HG03521 (cell line): ENCODE measurements around the gene VCL.
"Not testable (repeated sequence)": the region's sequence is repeated elsewhere in the genome, so short reads cannot be mapped to it uniquely, and the experiment has no call there.

Experiments
- ATAC-seq: cut with Tn5 transposase; IDR thresholded peaks from one replicate; pipeline ENCODE4 v1.9.1; 2021; ENCODE audit warnings: mild to moderate bottlenecking, moderate library complexity; ENCODE audit not compliant: unreplicated experiment

Gene VCL

DNA sequence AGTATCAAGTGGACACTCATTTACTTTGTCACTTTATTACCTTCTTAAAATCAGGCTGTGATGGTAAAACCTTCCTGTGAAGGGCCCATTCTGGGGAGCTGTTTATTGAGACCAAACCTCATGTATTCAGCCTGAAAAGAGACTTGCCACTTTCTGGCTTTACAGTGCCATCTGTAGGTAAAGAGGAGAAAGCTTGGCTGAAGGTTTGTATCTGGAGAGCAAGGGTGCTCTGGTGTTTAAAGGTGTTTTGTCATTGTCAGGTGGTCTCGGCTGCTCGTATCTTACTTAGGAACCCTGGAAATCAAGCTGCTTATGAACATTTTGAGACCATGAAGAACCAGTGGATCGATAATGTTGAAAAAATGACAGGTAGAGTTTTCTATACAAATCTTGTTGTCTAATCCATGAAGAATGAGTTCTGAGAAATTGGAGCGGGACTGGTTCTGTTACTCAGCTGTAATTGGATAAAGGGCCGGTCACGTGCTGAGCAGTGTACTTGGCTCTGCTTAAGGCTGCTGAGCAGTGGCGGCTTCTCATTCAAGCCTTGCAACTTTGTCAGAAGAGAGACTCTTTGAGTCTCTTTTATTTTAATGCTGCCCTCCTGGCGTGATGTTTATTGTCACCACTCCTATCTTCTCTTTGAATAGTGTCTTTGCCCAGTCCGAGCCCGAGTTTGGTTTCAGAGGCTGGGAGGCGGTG, 105.8 kb downstream of the VCL start:
- ATAC-seq = no peak

GRCh38 chr10:74104480-74104879, 106.6 kb downstream of the VCL start:
- no peak for ATAC-seq

GRCh38 chr10:74104996-74105395, 107.1 kb downstream of the VCL start:
- ATAC-seq = no peak

GRCh38 chr10:74107391-74107790, 109.5 kb downstream of the VCL start:
- ATAC-seq = no peak

DNA sequence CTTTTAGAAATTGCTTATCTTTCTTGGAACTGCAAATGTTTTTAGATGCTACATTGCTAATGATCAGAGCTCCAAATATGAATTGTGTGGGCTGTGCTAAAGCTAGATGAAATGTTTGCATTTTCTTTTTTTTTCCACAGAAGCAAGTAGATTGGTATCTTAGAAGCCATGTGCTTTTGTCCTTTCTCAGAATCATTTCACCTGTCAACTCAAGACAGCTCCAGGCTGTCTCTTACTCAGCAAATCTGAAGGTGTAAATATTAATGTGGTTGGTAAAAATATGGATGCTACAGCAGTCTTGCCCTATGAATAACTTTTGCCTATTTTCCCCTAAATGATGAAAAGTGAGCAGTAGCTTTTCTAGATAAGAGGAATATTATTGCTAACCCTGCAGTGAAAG, 111.5 kb downstream of the VCL start:
- ATAC-seq = no peak

DNA sequence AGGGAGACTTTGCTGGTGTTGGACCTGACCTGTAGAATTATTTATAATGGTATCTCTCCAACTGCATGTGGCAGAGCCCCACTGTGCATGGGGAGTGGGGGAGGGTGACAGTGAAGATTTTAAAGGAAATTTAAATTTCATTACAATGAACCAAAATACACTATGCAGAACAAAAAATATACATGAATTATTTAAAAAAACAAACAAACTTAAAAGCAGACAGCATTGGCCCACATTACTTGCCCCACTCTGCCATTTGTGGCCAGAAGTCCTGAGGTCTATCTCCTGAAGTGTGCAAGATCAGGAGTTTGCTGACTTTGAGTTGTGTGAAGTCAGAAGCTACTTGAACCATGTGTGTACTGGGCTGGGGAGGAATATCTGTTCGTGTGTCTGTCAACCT, 112.2 kb downstream of the VCL start:
- ATAC-seq = no peak

GRCh38 chr10:74111799-74112198, 113.9 kb downstream of the VCL start:
- no peak for ATAC-seq

- no peak for ATAC-seq
Measured at GRCh38 chr10:74113546-74113945, 115.6 kb downstream of the VCL start.

DNA sequence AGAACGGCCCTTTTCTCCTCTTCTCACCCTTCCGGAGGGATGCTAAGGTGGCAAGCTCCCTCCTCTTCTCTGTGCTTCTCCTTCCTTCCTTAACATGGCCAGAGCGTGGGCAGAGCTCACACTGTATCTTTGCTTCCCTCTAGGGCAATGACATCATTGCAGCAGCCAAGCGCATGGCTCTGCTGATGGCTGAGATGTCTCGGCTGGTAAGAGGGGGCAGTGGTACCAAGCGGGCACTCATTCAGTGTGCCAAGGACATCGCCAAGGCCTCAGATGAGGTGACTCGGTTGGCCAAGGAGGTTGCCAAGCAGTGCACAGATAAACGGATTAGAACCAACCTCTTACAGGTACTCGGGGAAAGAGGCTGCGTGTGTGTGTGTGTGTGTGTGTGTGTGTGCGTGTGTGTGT, 116.1 kb downstream of the VCL start:
- ATAC-seq = no peak

- ATAC-seq = no peak
Measured at GRCh38 chr10:74117738-74118137, 119.8 kb downstream of the VCL start.

- no peak for ATAC-seq
Measured at GRCh38 chr10:74118804-74119203, 120.9 kb downstream of the VCL start.

DNA sequence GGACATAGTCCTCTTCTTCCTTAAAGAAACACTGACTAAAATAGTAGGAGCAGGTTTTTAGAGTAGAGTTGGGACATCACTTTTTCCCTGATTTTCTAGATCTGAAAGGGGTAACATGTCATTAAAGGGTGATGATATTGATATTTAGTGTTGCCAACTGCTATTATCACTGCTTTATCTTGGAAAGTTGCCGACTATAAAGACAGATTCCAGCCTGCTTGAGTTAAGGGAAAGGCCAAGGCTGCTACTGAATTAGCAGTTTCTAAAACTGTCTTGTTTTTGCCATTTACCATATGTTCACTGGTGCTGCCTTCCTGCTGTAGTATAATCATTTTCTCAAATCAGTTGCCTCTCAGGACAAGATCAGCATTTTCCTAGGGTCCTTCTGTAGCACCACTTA, 123.0 kb downstream of the VCL start:
- no peak for ATAC-seq

DNA sequence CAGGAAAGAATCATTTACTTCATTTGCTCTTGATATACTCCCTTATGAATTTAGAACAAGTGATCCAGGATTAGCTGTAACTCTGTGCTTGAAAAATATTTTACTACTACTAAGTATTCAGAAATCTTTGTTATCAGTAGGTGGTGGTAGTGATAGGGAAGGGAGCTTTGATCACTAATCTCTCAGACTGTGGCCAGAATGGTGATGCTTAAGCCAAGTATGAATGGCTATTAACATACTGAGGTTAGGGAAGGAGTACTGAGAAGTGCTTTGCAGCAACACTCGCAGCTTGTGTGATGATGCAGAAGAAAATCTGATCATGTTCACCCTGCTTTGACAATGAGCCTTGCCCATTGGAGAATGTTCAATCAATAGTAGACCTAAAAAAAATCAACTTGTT, 123.5 kb downstream of the VCL start:
- no peak for ATAC-seq

GRCh38 chr10:74122060-74122459, 124.1 kb downstream of the VCL start:
- ATAC-seq = no peak

GRCh38 chr10:74123081-74123480, 125.2 kb downstream of the VCL start:
- ATAC-seq = no peak

GRCh38 chr10:74133923-74134820, 136.3 kb downstream of the VCL start:
- no peak for ATAC-seq

- no peak for ATAC-seq
Measured at GRCh38 chr10:74135452-74135851, 137.5 kb downstream of the VCL start.

- ATAC-seq = no peak
Measured at GRCh38 chr10:74137992-74138391, 140.1 kb downstream of the VCL start.

DNA sequence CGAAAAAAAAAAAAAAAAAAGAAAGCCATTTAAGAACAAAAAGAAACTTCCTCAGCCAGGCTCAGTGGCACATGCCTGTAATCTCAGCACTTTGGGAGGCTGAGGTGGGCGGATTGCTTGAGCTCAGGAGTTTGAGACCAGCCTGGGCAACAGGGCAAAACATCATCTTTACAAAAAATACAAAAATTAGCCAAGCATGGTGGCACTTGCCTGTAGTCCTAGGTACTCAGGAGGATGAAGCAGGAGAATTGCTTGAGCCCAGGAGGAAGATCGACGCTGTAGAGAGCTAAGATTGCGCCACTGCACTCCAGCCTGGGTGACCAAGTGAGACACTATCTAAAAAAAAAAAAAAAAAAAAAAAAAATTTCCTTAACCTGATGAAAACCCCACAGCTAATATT, 140.7 kb downstream of the VCL start:
- not testable (repeated sequence) for ATAC-seq

DNA sequence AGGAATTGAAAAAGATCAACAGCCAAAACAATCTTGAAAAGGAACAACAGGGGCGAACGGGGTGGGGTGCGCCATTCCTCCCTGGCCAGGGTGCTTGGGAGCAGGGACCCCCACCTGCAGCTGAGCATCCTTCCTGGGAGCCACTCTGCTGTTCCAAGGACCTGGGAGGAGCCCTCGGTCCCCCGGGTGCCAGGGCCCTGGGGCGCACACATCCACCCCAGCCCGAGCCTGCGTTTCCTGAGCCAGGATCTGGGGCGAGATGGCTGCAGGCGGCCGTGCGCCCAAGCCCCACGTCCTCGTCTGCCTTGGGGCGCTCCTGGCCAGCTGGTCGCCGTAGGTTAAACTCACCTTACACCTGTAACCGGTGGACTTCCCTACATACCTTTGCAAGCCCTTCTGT, 142.1 kb downstream of the VCL start:
- ATAC-seq = no peak

GRCh38 chr10:74140553-74140952, 142.6 kb downstream of the VCL start:
- ATAC-seq = no peak

- no peak for ATAC-seq
Measured at GRCh38 chr10:74145133-74145532, 147.2 kb downstream of the VCL start.
